Naive thymus-derived CD4-positive, alpha-beta T cell (primary cell): ENCODE data around the gene TMOD4. TPM values are rescaled to one million over a fixed set of nuclear protein-coding genes. Genes with fewer than 3 reads are reported as not detected.

Source experiments
- ATAC-seq: fragments of 150-1000 bp; cut with Tn5 transposase; 2 replicates; pipeline ENCODE4 v1.10.0; 2021; ENCODE audit warnings: mild to moderate bottlenecking, moderate library complexity
- CTCF ChIA-PET: fragments of 350-600 bp; sonication (Branson Sonifier 250); formaldehyde crosslinking; loops from one replicate; lab custom pipeline; 2021; ENCODE audit warnings: antibody characterized with exemption; lab: Charles Lee
- POLR2A ChIA-PET: fragments of 350-600 bp; sonication (Branson Sonifier 250); formaldehyde crosslinking; loops from one replicate; lab custom pipeline; 2021; ENCODE audit warnings: antibody characterized with exemption, inconsistent platforms; lab: Charles Lee
- DNase-seq, 9 donors: peaks; one replicate each; pipeline versions ENCODE4 v3.0.0 to v3.0.0-alpha.2; 2020 to 2022; ENCODE audit warnings: mixed read lengths in 1 of 9
- H3K27ac ChIP-seq: one replicate; pipeline ENCODE4 v1.7.0; 2013; ENCODE audit warnings: mild to moderate bottlenecking, low read depth, low read length, moderate library complexity
- H3K27me3 ChIP-seq, 2 donors: one replicate each; pipeline ENCODE4 v1.7.0; 2013; ENCODE audit warnings: low read length in 2 of 2, mild to moderate bottlenecking in 2 of 2, moderate library complexity in 2 of 2; ENCODE audit not compliant: control insufficient read depth in 2 of 2, insufficient read depth in 2 of 2
- H3K36me3 ChIP-seq, 3 experiments: 1 replicate in 2 of 3; 2 replicates in 1 of 3; pipeline ENCODE4 v1.7.0; 2013; ENCODE audit warnings: low read length in 3 of 3, mild to moderate bottlenecking in 3 of 3, moderate library complexity in 1 of 3; ENCODE audit not compliant: insufficient read depth in 3 of 3, control insufficient read depth in 2 of 3
- H3K4me1 ChIP-seq, 2 donors: one replicate each; pipeline ENCODE4 v1.7.0; 2013; ENCODE audit warnings: low read length in 2 of 2, mild to moderate bottlenecking in 2 of 2, moderate library complexity in 1 of 2; ENCODE audit not compliant: control insufficient read depth in 2 of 2, insufficient read depth in 2 of 2
- H3K4me3 ChIP-seq: 2 replicates; pipeline ENCODE4 v1.7.0; 2013; ENCODE audit warnings: mild to moderate bottlenecking, low read length
- H3K9me3 ChIP-seq, 3 experiments: 1 replicate in 2 of 3; 2 replicates in 1 of 3; pipeline ENCODE4 v1.7.0; 2013; ENCODE audit warnings: low read length in 3 of 3; ENCODE audit not compliant: control insufficient read depth in 2 of 3
- H3K27ac Mint-ChIP-seq, 9 donors: one replicate each; pipeline ENCODE4 v1.8.0; 2020 to 2022; ENCODE audit warnings: mixed read lengths in 9 of 9, mild to moderate bottlenecking in 8 of 9, moderate library complexity in 5 of 9, inconsistent platforms in 2 of 9
- H3K27me3 Mint-ChIP-seq, 5 donors: one replicate each; pipeline ENCODE4 v1.8.0; 2021 to 2022; ENCODE audit warnings: mixed read lengths in 5 of 5, mild to moderate bottlenecking in 1 of 5
- H3K36me3 Mint-ChIP-seq, 5 donors: one replicate each; pipeline ENCODE4 v1.8.0; 2020 to 2022; ENCODE audit warnings: mixed read lengths in 5 of 5, mild to moderate bottlenecking in 3 of 5, inconsistent platforms in 1 of 5
- H3K4me1 Mint-ChIP-seq, 7 donors: one replicate each; pipeline ENCODE4 v1.8.0; 2020 to 2022; ENCODE audit warnings: mixed read lengths in 7 of 7, mild to moderate bottlenecking in 3 of 7, inconsistent platforms in 1 of 7
- H3K4me3 Mint-ChIP-seq, 10 donors: one replicate each; pipeline ENCODE4 v1.8.0; 2020 to 2022; ENCODE audit warnings: mild to moderate bottlenecking in 10 of 10, mixed read lengths in 10 of 10, moderate library complexity in 6 of 10, inconsistent platforms in 2 of 10
- H3K9me3 Mint-ChIP-seq, 11 donors: one replicate each; pipeline ENCODE4 v1.8.0; 2020 to 2022; ENCODE audit warnings: mixed read lengths in 11 of 11, mild to moderate bottlenecking in 4 of 11, inconsistent platforms in 1 of 11, moderate library complexity in 1 of 11
- intact Hi-C, 2 donors: fragments of 100-400 bp; cut with micrococcal nuclease; formaldehyde crosslinking; loops; one replicate each; pipeline ENCODE4 v1.15.1; 2023
- polyA plus RNA-seq, 2 donors: library from polyadenylated mRNA; unstranded; fragments of 300-500 nt; fragmentation: Illumina TruSeq; gene quantifications; one replicate each; pipeline ENCODE4 v1.2.3, GENCODE V29; 2021
- total RNA-seq, 6 experiments: library from RNA in 5 of 6; stranded (reverse) in 5 of 6; gene quantifications; 1 replicate in 5 of 6; 2 replicates in 1 of 6; pipeline ENCODE4 v1.2.3 and lab custom pipeline; 2021 to 2026

The TMOD4 gene
- total and polyA plus RNA-seq, 7 experiments from 2014 or later = 0.73 to 5.4 (median 3.6) TPM; not detected in 1

DNA sequence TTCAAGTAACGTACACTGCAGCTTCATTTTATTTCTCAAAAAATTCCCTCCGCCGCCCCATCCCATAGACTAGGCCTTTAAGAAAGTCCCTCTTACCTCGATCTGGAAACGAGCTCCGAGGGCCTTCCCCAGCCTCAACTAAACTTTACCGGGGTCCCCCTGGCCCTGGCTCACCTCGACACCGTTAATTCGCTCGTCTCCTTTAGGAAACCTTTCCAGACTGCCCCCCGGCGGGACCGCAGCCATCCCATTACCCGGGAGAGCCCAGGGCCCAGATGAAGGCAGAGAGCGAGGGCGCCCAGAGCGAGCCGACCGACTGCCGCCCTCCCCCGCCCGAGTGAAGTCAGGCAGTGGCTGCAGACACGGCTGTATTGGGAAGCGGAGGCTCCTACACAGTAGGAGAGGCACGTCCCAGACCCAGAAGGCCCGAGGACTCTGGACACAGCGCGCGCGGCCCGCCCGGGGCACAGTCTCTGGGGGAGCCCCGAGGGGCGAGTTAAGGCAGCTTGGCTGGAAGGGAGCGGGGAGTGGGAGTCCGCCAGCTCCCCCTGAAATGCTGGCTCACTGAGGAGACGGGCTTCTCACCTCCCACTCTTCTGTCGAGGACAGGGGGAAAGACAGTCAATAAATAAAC is 44.0 kb downstream of the TMOD4 start:
- Mint-ChIP-seq H3K27me3 (peaks cover 0 to 12% (median 0%) of the 10 kb centered on the region in 5 donors), H3K27ac (peak overlapping the region; percentile 13 to 94 (median 83)), H3K9me3 (peaks cover 0 to 3% (median 0%) of the 10 kb centered on the region in 11 donors), H3K4me3 (peak overlapping the region; percentile 70 to 88 (median 83)), H3K36me3 (peaks cover 0 to 6% (median 5%) of the 10 kb centered on the region in 5 donors), H3K4me1 (peaks cover 8 to 15% (median 11%) of the 10 kb centered on the region in 7 donors)
- POLR2A ChIA-PET = interaction anchor here (0.6 to 3.1 kb wide), 20 partner anchors 9 to 158 kb away, joined by 3 to 19 read pairs (median 4); partner anchors contain the start of genes C1orf56, LYSMD1, SCNM1 and TNFAIP8L2
- H3K9me3 ChIP-seq = no peaks in the 10 kb centered on the region
- intact Hi-C loops = loop anchor here in 1 of 2 donors (1.0 kb wide), 3 partner anchors 14 to 62 kb away; partner anchors contain the start of genes GABPB2, SEMA6C and TNFAIP8L2
- H3K27me3 ChIP-seq = no peaks in the 10 kb centered on the region
- no peaks in the 10 kb centered on the region for H3K36me3 ChIP-seq
- ATAC-seq (no peak), DNase-seq (no peak)
- H3K27ac ChIP-seq = no peak overlapping the region
- peaks cover 0 to 4% of the 10 kb centered on the region in 2 donors for H3K4me1 ChIP-seq
- peak overlapping the region; percentile 49 for H3K4me3 ChIP-seq
- CTCF ChIA-PET = interaction anchor here (0.5 to 2.5 kb wide), 8 partner anchors 13 to 166 kb away, joined by 3 to 16 read pairs (median 4); partner anchors contain the start of gene TNFAIP8L2

DNA sequence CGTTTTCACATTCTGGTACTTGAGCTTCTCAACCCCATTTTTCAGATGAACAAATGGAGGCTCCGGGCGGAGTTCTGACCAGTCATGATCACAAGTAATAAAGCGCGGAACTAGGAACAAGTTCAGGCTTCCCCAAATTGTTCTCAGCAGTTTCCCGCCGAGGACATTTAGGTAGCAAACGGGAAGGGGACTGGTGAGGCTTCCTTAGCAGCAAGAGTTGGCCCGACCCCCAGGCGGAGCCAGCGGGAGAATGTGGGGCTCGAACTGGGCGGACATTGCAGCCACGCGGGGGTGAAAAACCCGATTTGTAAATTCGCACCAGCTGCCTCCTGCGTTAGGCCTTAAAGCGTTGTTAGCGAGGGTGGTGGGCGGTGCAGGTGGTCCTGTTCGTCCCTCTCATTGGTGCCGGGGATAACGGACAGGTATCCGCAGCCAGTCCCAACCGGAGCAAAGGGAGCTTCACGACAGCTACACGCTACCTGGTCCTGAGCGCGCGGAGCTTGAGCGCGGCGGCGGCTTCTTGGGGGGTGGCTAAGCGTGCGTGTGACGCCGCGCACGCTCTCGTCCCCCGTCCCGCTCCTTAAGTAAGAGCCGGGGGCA is 44.7 kb downstream of the TMOD4 start:
- Histone ChIP-seq H3K4me3 (peak overlapping the region; percentile 49), H3K36me3 (no peaks in the 10 kb centered on the region), H3K27me3 (no peaks in the 10 kb centered on the region), H3K9me3 (no peaks in the 10 kb centered on the region), H3K27ac (peak overlapping the region; percentile 58), H3K4me1 (peaks cover 0 to 4% of the 10 kb centered on the region in 2 donors)
- H3K4me1 Mint-ChIP-seq = peaks cover 4 to 15% (median 11%) of the 10 kb centered on the region in 7 donors
- ATAC-seq (peak; percentile 99), DNase-seq (peak; percentile 37 to 92 (median 86))
- no peaks in the 10 kb centered on the region for H3K9me3 Mint-ChIP-seq
- H3K36me3 Mint-ChIP-seq = peaks cover 0 to 4% (median 0%) of the 10 kb centered on the region in 5 donors
- intact Hi-C loops = loop anchor here in 1 of 2 donors (1.0 kb wide), 3 partner anchors 15 to 61 kb away; partner anchors contain the start of genes GABPB2, SEMA6C and TNFAIP8L2
- peak overlapping the region; percentile 70 to 88 (median 83) for H3K4me3 Mint-ChIP-seq
- H3K27me3 Mint-ChIP-seq = peaks cover 0 to 12% (median 0%) of the 10 kb centered on the region in 5 donors
- CTCF ChIA-PET = interaction anchor here (0.6 to 2.5 kb wide), 7 partner anchors 14 to 166 kb away, joined by 3 to 16 read pairs (median 4); partner anchors contain the start of gene TNFAIP8L2
- peak overlapping the region; percentile 13 to 94 (median 84) for H3K27ac Mint-ChIP-seq
- POLR2A ChIA-PET = interaction anchor here (0.6 to 3.1 kb wide), 22 partner anchors 10 to 496 kb away, joined by 3 to 19 read pairs (median 4); partner anchors contain the start of genes C1orf56, LYSMD1, SCNM1 and TNFAIP8L2

DNA sequence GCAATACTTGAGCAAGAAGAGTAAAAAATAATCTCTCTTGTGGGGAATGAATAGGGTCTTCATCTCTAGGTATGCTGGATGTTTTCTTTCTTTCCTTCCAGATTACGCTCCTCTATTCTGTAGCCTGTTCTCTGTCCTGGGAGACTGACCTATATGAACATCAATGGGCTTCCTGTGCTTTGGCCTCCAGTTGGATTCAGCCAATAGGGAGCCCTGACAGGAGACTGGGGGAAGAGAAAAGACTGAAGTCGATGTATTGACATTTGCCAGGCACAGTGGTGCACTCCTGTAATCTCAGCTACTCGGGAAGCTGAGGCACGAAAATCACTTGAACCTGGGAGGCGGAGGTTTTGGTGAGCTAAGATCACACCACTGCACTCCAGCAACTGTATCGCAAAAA is 47.0 kb downstream of the TMOD4 start:
- ChIA-PET POLR2A (interaction anchor here (0.6 to 3.1 kb wide), 3 partner anchors 12 to 723 kb away, joined by 3 to 12 read pairs (median 5); partner anchors contain the start of gene TNFAIP8L2), CTCF (interaction anchor here (0.6 to 0.9 kb wide), 2 partner anchors 43 to 830 kb away, joined by 3 to 8 read pairs; no protein-coding TSS in a partner anchor)
- Histone ChIP-seq H3K4me1 (peaks cover 0 to 4% of the 10 kb centered on the region in 2 donors), H3K27me3 (no peaks in the 10 kb centered on the region), H3K27ac (no peak overlapping the region), H3K4me3 (no peak overlapping the region), H3K36me3 (no peaks in the 10 kb centered on the region), H3K9me3 (no peaks in the 10 kb centered on the region)
- peaks cover 0 to 12% (median 0%) of the 10 kb centered on the region in 5 donors for H3K27me3 Mint-ChIP-seq
- no peak overlapping the region for H3K27ac Mint-ChIP-seq
- peaks cover 0 to 6% (median 5%) of the 10 kb centered on the region in 5 donors for H3K36me3 Mint-ChIP-seq
- no peak for DNase-seq
- H3K4me3 Mint-ChIP-seq = no peak overlapping the region
- ATAC-seq = no peak
- intact Hi-C loops = no loop called here
- peaks cover 0 to 1% (median 0%) of the 10 kb centered on the region in 11 donors for H3K9me3 Mint-ChIP-seq
- H3K4me1 Mint-ChIP-seq = peaks cover 4 to 15% (median 12%) of the 10 kb centered on the region in 7 donors

DNA sequence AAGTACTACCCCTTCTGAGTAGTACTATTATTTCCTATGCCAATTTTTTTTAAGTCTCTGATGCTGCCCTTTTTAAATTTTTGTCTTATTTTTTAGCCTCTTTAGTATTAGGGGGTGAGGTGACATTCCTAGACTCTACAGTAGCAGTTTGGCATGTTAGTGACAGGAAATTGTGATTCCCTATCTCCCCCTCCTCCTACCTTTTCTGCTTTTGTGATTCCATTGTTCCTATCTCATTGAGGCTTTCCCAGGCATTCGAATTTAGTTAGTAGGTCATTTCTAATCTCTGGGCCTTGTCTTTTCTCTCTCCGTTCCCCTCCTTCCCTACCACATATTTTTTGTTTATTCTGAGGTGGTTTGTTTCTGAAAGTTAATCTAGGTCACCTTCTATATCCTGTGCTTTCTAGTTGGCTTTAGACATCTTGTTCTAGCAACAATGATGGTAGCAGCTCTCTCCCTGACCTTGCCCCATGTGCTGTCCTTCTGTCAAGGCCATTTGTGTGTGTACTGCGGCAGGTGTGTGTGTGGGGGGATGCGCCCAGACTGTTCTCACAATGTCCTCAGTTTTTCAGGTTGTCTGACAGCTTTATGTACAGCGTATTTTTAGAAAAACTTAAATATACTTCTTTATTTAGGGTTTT is 50.9 kb downstream of the TMOD4 start:
- intact Hi-C loops = no loop called here
- no peak overlapping the region for H3K27ac ChIP-seq
- no peak overlapping the region for H3K4me3 ChIP-seq
- CTCF ChIA-PET = no interaction called here
- no peak for DNase-seq
- peak overlapping the region in 1 of 9 donors; percentile 43 for H3K27ac Mint-ChIP-seq
- no peaks in the 10 kb centered on the region for H3K9me3 ChIP-seq
- POLR2A ChIA-PET = no interaction called here
- H3K27me3 Mint-ChIP-seq = no peaks in the 10 kb centered on the region
- H3K27me3 ChIP-seq = no peaks in the 10 kb centered on the region
- H3K36me3 Mint-ChIP-seq = peaks cover 0 to 18% (median 15%) of the 10 kb centered on the region in 5 donors
- peaks cover 0 to 4% (median 0%) of the 10 kb centered on the region in 7 donors for H3K4me1 Mint-ChIP-seq
- H3K4me1 ChIP-seq = no peaks in the 10 kb centered on the region
- no peak overlapping the region for H3K4me3 Mint-ChIP-seq
- H3K9me3 Mint-ChIP-seq = peaks cover 0 to 1% (median 0%) of the 10 kb centered on the region in 11 donors
- peaks cover 0 to 20% (median 0%) of the 10 kb centered on the region in 3 experiments for H3K36me3 ChIP-seq
- no peak for ATAC-seq

Other genes starting within 250 kb of the TMOD4 start
- gene SETDB1, start 249.6 kb downstream of the TMOD4 start, total RNA-seq = 10 to 100 TPM; 57.3 to 94.9 (median 61.7) TPM
- gene SETDB1, start 249.6 kb downstream of the TMOD4 start, polyA plus RNA-seq = 10 to 100 TPM; 13.4 to 16.7 TPM
- 100 to 1,000 TPM; 101 to 169 (median 136) TPM for gene CERS2, start 201.1 kb downstream of the TMOD4 start, total RNA-seq
- 100 to 1,000 TPM; 109 to 179 TPM for gene CERS2, start 201.1 kb downstream of the TMOD4 start, polyA plus RNA-seq
- not detected for gene ANXA9, start 193.7 kb downstream of the TMOD4 start, total RNA-seq
- gene ANXA9, start 193.7 kb downstream of the TMOD4 start, polyA plus RNA-seq = under 1 TPM; 0.17 to 0.38 TPM
- 10 to 100 TPM; 24.6 to 53.4 (median 29.9) TPM for gene MINDY1, start 169.1 kb downstream of the TMOD4 start, total RNA-seq
- gene MINDY1, start 169.1 kb downstream of the TMOD4 start, polyA plus RNA-seq = 10 to 100 TPM; 12.8 to 33.1 TPM
- gene PRUNE1, start 167.5 kb downstream of the TMOD4 start, total RNA-seq = 10 to 100 TPM; 13.3 to 41.8 (median 17.2) TPM
- gene PRUNE1, start 167.5 kb downstream of the TMOD4 start, polyA plus RNA-seq = 10 to 100 TPM; 54.6 to 68.8 TPM
- gene BNIPL, start 139.4 kb downstream of the TMOD4 start, total RNA-seq = 1 to 10 TPM in 4 of 5 experiments, under 1 TPM in 1; 0.37 to 9.4 (median 1.9) TPM
- gene BNIPL, start 139.4 kb downstream of the TMOD4 start, polyA plus RNA-seq = under 1 TPM; 0.08 to 0.17 TPM
- 1 to 10 TPM in 2 of 5 experiments, under 1 TPM in 3; 0.64 to 3.2 (median 0.82) TPM for gene C1orf56, start 128.2 kb downstream of the TMOD4 start, total RNA-seq
- 1 to 10 TPM; 3.5 to 4.3 TPM for gene C1orf56, start 128.2 kb downstream of the TMOD4 start, polyA plus RNA-seq
- gene CDC42SE1, start 116.4 kb downstream of the TMOD4 start, total RNA-seq = 100 to 1,000 TPM; 362 to 516 (median 425) TPM
- gene CDC42SE1, start 116.4 kb downstream of the TMOD4 start, polyA plus RNA-seq = 100 to 1,000 TPM in 1 of 2 donors, 10 to 100 TPM in 1; 85.6 to 111 TPM
- gene MLLT11, start 115.6 kb downstream of the TMOD4 start, total RNA-seq = 1 to 10 TPM; 3.3 to 6.0 (median 4.6) TPM
- 1 to 10 TPM; 3.7 to 4.8 TPM for gene MLLT11, start 115.6 kb downstream of the TMOD4 start, polyA plus RNA-seq
- gene GABPB2, start 105.2 kb downstream of the TMOD4 start, total RNA-seq = 10 to 100 TPM; 13.7 to 42.2 (median 32.2) TPM
- gene GABPB2, start 105.2 kb downstream of the TMOD4 start, polyA plus RNA-seq = 10 to 100 TPM in 1 of 2 donors, 1 to 10 TPM in 1; 9.6 to 17.8 TPM
- gene SEMA6C, start 29.4 kb downstream of the TMOD4 start, total RNA-seq = 10 to 100 TPM in 2 of 5 experiments, 1 to 10 TPM in 3; 2.5 to 12.4 (median 4.7) TPM
- 1 to 10 TPM in 1 of 2 donors, under 1 TPM in 1; 0.56 to 2.6 TPM for gene SEMA6C, start 29.4 kb downstream of the TMOD4 start, polyA plus RNA-seq
- 10 to 100 TPM in 4 of 5 experiments, 1 to 10 TPM in 1; 3.1 to 59.4 (median 37.6) TPM for gene TNFAIP8L2, start 19.3 kb downstream of the TMOD4 start, total RNA-seq
- gene TNFAIP8L2, start 19.3 kb downstream of the TMOD4 start, polyA plus RNA-seq = 10 to 100 TPM; 17.1 to 77.3 TPM
- 1 to 10 TPM; 1.4 to 3.3 (median 2.3) TPM for gene LYSMD1, start 10.1 kb downstream of the TMOD4 start, total RNA-seq
- gene LYSMD1, start 10.1 kb downstream of the TMOD4 start, polyA plus RNA-seq = under 1 TPM; 0.35 to 0.48 TPM
- gene SCNM1, start 9.8 kb downstream of the TMOD4 start, total RNA-seq = 10 to 100 TPM; 37.1 to 73.1 (median 57.1) TPM
- 10 to 100 TPM; 68.1 to 72.3 TPM for gene SCNM1, start 9.8 kb downstream of the TMOD4 start, polyA plus RNA-seq
- 10 to 100 TPM; 35.1 to 82.0 (median 63.9) TPM for gene VPS72, start 14.2 kb upstream of the TMOD4 start, total RNA-seq
- 10 to 100 TPM; 63.4 to 85.3 TPM for gene VPS72, start 14.2 kb upstream of the TMOD4 start, polyA plus RNA-seq
- gene PIP5K1A, start 22.6 kb upstream of the TMOD4 start, total RNA-seq = 10 to 100 TPM; 56.9 to 76.5 (median 59.5) TPM
- gene PIP5K1A, start 22.6 kb upstream of the TMOD4 start, polyA plus RNA-seq = 10 to 100 TPM; 11.7 to 23.1 TPM
- 100 to 1,000 TPM in 3 of 5 experiments, 10 to 100 TPM in 2; 72.0 to 193 (median 126) TPM for gene PSMD4, start 78.8 kb upstream of the TMOD4 start, total RNA-seq
- gene PSMD4, start 78.8 kb upstream of the TMOD4 start, polyA plus RNA-seq = 100 to 1,000 TPM; 239 to 258 TPM
- 10 to 100 TPM; 30.4 to 38.1 (median 32.3) TPM for gene ZNF687, start 106.3 kb upstream of the TMOD4 start, total RNA-seq
- gene ZNF687, start 106.3 kb upstream of the TMOD4 start, polyA plus RNA-seq = 1 to 10 TPM; 1.1 to 1.5 TPM
- gene PI4KB, start 151.4 kb upstream of the TMOD4 start, total RNA-seq = 10 to 100 TPM; 64.0 to 91.9 (median 76.3) TPM
- gene PI4KB, start 151.4 kb upstream of the TMOD4 start, polyA plus RNA-seq = 10 to 100 TPM; 48.5 to 76.7 TPM
- 10 to 100 TPM; 62.6 to 89.3 (median 82.2) TPM for gene RFX5, start 171.3 kb upstream of the TMOD4 start, total RNA-seq
- 10 to 100 TPM; 26.6 to 29.6 TPM for gene RFX5, start 171.3 kb upstream of the TMOD4 start, polyA plus RNA-seq
- not detected for gene SELENBP1, start 196.7 kb upstream of the TMOD4 start, total RNA-seq
- not detected for gene SELENBP1, start 196.7 kb upstream of the TMOD4 start, polyA plus RNA-seq
- gene PSMB4, start 223.6 kb upstream of the TMOD4 start, total RNA-seq = 100 to 1,000 TPM; 190 to 339 (median 267) TPM
- 10 to 100 TPM; 54.5 to 60.8 TPM for gene PSMB4, start 223.6 kb upstream of the TMOD4 start, polyA plus RNA-seq